ENCODE data around the gene EFNA1. TPM values are rescaled to one million over a fixed set of nuclear protein-coding genes. Genes with fewer than 3 reads are reported as not detected.

The EFNA1 gene
- total RNA-seq, 1 experiment from 2014 or later: 49.9 TPM

DNA sequence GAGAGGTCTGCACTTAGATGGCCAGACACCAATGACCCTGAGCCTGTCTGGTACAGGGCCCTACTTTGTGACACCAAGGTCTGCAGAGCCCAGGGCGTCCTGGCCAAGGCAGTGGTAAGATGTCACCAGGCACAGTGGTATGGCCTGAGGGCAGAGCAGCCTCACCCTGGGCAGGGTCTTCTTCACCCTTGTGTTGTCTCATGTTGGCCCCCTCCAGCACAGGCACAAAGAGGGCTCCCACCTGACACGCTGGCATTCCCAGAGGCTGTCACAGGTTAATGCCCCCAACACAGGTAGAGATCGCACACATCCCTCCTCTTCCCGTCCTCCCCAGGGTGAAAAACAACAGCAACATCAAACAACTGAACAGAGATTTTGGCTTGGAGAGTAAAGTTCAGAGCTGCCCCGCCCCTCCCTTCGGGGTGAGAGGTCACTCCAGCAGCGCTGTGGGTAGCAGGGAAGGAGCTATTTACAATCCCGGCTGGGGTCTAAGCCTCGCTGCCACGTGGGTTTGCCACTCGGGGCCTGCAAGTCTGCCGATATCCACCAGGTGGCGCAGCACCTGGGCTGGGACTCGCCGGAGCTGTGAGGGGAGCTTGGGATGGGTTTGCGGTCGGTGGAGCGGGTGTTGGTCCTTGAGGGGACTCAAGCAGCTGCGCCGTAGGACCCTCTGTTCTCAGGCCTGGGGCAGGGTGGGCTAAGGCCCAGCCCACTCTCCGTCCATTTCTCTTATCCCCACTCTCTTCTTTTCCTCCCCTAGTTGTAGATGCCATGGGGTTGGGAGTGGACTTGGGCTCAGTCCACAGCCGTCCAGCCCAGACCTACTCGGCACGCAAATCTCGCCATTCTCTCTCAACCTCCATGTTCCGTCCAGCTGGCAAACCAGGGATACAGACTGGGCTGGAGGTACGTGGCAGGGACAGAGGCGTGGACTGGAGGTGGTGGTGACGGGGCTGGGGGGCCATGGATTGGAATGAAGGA lies 36.3 kb upstream of the EFNA1 start:
- H3K4me2 ChIP-seq (ENCODE audit: low read length): peak overlapping the region; percentile 80
- no peaks in the 10 kb centered on the region for H3K79me2 ChIP-seq (ENCODE audit: low read length)
- H3K4me3 ChIP-seq (ENCODE audit: low read length): peak overlapping the region; percentile 45
- H4K20me1 ChIP-seq (ENCODE audit: low read length): no peaks in the 10 kb centered on the region
- ChIA-PET POLR2A (ENCODE audit: unreplicated experiment) (interaction anchor here (0.7 kb wide), 1 partner anchor 48 kb away, joined by 4 read pairs; no protein-coding TSS in a partner anchor), CTCF (interaction anchor here (0.6 to 2.0 kb wide), 9 partner anchors 24 to 1747 kb away, joined by 3 to 57 read pairs (median 5); partner anchors contain the start of gene KRTCAP2)
- H3F3A ChIP-seq (ENCODE audit: low read length, unreplicated experiment): no peaks in the 10 kb centered on the region
- H3K27me3 ChIP-seq (ENCODE audit: low read length): no peaks in the 10 kb centered on the region
- intact Hi-C loops (cut with micrococcal nuclease): loop anchor here (1.0 kb wide), 1 partner anchor 76 kb away; no protein-coding TSS in a partner anchor
- peak overlapping the region; percentile 97 for H2AFZ ChIP-seq (ENCODE audit: low read length)
- H3K4me1 ChIP-seq (ENCODE audit: insufficient read depth, low read length): peaks cover 13% of the 10 kb centered on the region
- no peak overlapping the region for H3K27ac ChIP-seq (ENCODE audit: low read length)
- no peaks in the 10 kb centered on the region for H3K9me2 ChIP-seq (replicated peaks; ENCODE audit: low read length)
- no TSS peak for BruUV-seq (replicated peaks)
- no peaks in the 10 kb centered on the region for H3K36me3 ChIP-seq (ENCODE audit: low read depth, low read length)
- peak overlapping the region; percentile 23; the same call in 1 of the 2 replicates for H3K9ac ChIP-seq (ENCODE audit: low read length)
- DNase-seq: peak; percentile 93
- H3K9me3 ChIP-seq (ENCODE audit: low read length): no peaks in the 10 kb centered on the region
- TF ChIP-seq, protein P1, sequence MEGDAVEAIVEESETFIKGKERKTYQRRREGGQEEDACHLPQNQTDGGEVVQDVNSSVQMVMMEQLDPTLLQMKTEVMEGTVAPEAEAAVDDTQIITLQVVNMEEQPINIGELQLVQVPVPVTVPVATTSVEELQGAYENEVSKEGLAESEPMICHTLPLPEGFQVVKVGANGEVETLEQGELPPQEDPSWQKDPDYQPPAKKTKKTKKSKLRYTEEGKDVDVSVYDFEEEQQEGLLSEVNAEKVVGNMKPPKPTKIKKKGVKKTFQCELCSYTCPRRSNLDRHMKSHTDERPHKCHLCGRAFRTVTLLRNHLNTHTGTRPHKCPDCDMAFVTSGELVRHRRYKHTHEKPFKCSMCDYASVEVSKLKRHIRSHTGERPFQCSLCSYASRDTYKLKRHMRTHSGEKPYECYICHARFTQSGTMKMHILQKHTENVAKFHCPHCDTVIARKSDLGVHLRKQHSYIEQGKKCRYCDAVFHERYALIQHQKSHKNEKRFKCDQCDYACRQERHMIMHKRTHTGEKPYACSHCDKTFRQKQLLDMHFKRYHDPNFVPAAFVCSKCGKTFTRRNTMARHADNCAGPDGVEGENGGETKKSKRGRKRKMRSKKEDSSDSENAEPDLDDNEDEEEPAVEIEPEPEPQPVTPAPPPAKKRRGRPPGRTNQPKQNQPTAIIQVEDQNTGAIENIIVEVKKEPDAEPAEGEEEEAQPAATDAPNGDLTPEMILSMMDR (conservative IDR thresholded peaks at IDR 0.05; ENCODE audit: low read depth, low read length): peak; percentile 99
- TF ChIP-seq EZH2phosphoT487 (IDR thresholded peaks at IDR 0.05; ENCODE audit: borderline replicate concordance, low read length) (no peak), EZH2 (IDR thresholded peaks at IDR 0.05; ENCODE audit: low read length, unreplicated experiment) (no peak)
- peak; percentile 72 for ATAC-seq

DNA sequence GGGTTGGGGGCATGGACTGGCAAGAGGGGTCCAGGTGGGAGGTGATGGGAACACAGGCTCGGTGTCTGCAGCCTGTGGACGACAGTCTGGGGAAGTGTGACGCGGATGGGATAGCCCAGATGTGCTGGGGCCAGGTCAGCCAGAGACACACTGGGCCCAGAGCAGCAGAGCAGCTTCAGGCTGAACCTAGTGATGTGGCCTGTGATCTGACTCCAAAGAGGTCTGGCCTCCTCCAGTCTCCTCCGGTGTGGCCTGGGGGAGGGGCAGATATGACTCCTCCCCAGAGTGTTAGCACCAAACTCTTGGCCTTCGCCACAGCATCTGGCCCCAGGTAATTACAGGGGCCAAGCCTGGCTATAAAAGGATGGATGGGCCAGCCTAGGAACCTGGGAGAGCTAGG lies 35.5 kb upstream of the EFNA1 start:
- no peaks in the 10 kb centered on the region for H4K20me1 ChIP-seq (ENCODE audit: low read length)
- H3K27ac ChIP-seq (ENCODE audit: low read length): no peak overlapping the region
- intact Hi-C loops (cut with micrococcal nuclease): no loop called here
- no peaks in the 10 kb centered on the region for H3K36me3 ChIP-seq (ENCODE audit: low read depth, low read length)
- no peak overlapping the region for H3K9ac ChIP-seq (ENCODE audit: low read length)
- H3K4me3 ChIP-seq (ENCODE audit: low read length): no peak overlapping the region
- CTCF ChIA-PET: interaction anchor here (0.6 to 2.0 kb wide), 8 partner anchors 33 to 459 kb away, joined by 3 to 57 read pairs (median 5); partner anchors contain the start of gene KRTCAP2
- no peaks in the 10 kb centered on the region for H3K79me2 ChIP-seq (ENCODE audit: low read length)
- no peaks in the 10 kb centered on the region for H3F3A ChIP-seq (ENCODE audit: low read length, unreplicated experiment)
- TF ChIP-seq, protein P1 (conservative IDR thresholded peaks at IDR 0.05; ENCODE audit: low read depth, low read length): no peak
- TF ChIP-seq EZH2 (IDR thresholded peaks at IDR 0.05; ENCODE audit: low read length, unreplicated experiment) (no peak), EZH2phosphoT487 (IDR thresholded peaks at IDR 0.05; ENCODE audit: borderline replicate concordance, low read length) (no peak)
- no peak overlapping the region for H2AFZ ChIP-seq (ENCODE audit: low read length)
- no peak for DNase-seq
- peaks cover 9% of the 10 kb centered on the region for H3K4me1 ChIP-seq (ENCODE audit: insufficient read depth, low read length)
- no peaks in the 10 kb centered on the region for H3K9me2 ChIP-seq (replicated peaks; ENCODE audit: low read length)
- ATAC-seq: no peak
- no peaks in the 10 kb centered on the region for H3K9me3 ChIP-seq (ENCODE audit: low read length)
- BruUV-seq (replicated peaks): no TSS peak
- no peak overlapping the region for H3K4me2 ChIP-seq (ENCODE audit: low read length)
- H3K27me3 ChIP-seq (ENCODE audit: low read length): no peaks in the 10 kb centered on the region
- POLR2A ChIA-PET (ENCODE audit: unreplicated experiment): no interaction called here

Data from PC-3 (cell line).